GM21786 (cell line): ENCODE results near the gene TAGLN2.
A peak's percentile ranks its signal among the peaks of the same experiment; 100 is the strongest.
"Not testable (repeated sequence)": the region's sequence is repeated elsewhere in the genome, so short reads cannot be mapped to it uniquely, and the experiment has no call there.

ENCODE experiments used
- ATAC-seq: cut with Tn5 transposase; IDR thresholded peaks from one replicate; pipeline ENCODE4 v1.9.1; 2021; ENCODE audit not compliant: unreplicated experiment

TAGLN2 gene

DNA sequence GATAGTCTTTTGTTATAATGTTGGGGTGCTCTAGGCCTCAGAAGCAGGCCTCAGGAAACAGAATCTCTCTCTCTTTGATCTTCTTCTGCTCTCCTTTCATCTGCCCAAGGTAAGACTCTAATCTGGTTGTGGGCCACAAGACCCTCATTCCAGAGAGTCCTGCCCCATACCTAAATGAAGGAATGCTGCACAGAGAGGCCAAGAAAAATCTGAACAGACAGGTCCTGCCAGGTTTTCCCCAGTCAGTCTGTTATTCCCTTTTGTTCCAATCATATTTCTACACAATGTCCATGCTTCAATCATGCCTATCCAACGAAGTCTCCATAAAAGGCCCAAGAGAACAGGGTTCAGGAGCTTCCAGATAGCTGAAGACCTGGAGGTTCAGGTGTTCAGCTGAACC is 18.3 kb downstream of the TAGLN2 start:
- ATAC-seq, result no peak

DNA sequence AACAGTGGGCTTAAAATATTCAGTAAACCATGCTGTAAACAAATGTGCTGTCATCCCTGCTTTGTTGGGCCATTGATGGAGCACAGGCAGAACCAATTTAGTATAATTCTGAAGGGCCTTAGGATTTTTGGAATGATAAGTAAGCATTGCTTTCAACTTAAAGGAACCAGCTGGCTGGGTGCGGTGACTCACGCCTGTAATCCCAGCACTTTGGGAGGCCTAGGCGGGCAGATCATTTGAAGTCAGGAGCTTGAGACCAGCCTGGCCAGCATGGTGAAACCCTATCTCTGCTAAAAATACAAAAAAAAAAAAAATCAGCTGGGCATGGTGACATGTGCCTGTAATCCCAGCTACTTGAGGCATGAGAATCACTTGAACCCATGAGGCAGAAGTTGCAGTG is 21.3 kb downstream of the TAGLN2 start:
- not testable (repeated sequence) for ATAC-seq

DNA sequence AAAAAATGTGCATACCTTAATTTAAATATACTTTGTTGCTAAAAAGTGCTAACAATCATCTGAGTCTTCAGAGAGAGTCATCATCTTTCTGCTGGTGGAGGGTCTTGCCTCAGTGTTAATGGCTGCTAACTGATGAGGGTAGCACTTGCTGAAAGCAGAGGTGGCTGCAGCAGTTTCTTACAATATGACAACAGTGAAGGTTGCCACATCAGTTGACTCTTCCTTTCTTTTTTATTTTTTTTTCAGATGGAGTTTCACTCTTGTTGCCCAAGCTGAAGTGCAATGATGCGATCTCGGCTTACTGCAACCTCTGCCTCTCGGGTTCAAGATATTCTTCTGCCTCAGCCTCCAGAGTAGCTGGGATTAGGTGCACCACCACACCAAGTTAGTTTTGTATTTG is 22.8 kb downstream of the TAGLN2 start:
- ATAC-seq, result no peak

DNA sequence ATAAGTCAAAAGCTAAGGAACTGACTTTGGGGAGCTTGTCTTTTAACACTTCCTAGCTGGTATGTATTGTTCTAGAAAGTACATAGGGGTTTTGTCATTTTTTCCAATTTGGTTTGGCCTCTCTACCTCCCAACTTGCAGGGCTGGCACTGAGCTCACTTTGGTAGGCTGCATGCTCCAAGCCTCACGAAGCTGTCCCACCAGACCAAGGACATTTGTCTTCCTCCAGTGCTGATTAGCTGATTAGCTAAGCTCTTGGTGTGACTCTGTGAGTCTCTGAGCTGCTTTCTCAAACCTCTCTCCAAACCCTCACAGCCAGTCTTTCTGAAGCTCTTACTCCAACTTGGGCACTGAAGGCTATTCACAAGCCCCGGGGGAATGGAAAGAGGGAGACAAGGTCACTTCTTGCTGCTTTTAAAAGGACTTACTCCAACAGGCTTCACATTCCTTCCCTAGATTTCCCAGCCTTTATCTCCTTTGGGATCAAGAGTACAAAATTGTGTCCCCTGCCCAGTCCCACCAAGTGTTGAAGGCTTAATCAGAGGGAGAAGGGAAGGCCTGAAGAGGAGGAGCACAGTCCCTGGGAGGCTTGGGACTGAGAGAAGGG is 24.4 kb downstream of the TAGLN2 start:
- ATAC-seq, result no peak

DNA sequence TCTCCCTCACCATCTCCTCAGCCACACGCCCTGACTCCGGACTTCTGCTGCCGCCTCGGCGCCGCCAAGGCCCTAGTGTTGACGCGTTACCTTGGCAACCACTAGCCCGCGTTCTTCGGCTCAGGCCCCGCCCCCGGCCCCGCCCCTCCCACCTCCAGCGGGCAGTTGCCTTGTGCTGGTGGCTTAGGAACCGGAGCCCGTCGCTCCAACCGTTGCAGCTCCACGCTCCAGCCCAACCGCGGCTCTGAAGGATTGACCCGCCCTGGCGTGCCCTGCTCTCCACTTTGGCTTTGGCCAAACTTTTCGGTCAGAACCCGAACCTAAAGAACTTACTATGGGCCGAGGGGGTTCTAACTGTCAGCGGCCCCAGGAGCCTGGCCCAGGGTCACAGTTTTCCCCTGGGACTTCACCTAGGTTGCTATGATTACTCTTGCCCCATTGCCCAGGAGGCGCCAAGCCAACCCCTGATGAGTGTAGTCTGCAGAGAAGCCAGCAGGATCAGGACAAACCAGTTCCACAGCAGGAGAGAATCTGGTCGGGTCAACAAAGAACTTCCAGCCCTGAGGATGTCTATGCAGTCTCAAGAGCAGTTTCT is 25.1 kb downstream of the TAGLN2 start, which contains the start of gene CFAP45:
Gene CFAP45, minus strand, starts transcription at position 80 of the 595 bp plus-strand sequence. Its CDS starts 67 bp downstream, at position 13.
- ATAC-seq, result no peak

DNA sequence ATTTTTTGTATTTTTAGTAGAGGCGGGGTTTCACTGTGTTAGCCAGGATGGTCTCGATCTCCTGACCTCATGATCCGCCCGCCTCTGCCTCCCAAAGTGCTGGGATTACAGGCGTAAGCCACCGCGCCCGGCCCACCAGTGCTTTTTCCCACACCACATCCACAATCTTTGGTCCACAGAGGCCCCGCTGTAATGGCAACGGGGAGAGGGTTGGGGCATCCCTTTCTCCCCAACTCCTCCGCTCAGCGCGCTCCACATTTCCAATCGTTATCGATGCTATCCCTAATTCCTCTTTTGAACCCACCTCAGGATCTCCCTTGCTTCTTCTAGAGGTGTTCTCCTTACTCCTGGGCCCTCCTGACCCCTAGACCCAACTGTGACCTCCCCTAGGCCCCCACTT is 25.7 kb downstream of the TAGLN2 start:
- not testable (repeated sequence) for ATAC-seq

DNA sequence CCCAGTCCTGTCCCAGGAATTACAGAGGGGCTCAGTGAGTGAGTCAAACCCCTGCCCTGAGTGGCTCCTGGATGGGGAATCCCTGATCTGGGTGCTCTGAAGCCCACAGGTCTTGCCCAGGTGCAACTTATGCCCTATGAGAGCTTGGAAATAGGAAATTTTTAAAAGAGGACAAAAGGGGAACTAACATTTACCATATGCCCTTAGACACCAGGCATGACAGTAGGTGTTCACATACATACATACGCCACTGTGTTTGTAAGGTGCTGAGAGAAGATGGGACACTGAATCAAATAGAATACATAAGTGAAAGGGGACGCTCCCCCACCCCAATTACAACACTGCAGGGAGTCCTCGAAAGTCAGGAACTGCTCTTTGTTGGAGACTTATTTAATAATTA is 26.8 kb downstream of the TAGLN2 start:
- no peak for ATAC-seq

DNA sequence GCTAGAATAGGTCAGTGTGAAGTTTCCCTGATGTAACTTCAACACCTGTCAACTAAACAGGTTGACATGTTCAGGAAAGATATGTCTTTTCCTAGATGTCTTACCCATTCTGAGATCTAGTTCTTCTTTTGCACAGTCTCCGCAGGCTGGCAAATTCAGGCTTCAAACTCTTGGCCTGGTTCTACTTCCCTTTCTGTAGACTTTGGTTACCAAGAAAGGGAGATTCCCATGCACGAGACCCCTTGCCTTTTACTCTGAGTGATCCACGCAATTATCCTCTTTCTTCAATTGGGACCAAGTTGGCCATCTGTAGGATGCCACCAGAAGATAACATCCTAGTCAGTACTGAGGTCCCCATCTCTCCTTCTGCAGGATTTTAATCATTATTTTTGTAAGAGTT is 27.3 kb downstream of the TAGLN2 start:
- no peak for ATAC-seq

DNA sequence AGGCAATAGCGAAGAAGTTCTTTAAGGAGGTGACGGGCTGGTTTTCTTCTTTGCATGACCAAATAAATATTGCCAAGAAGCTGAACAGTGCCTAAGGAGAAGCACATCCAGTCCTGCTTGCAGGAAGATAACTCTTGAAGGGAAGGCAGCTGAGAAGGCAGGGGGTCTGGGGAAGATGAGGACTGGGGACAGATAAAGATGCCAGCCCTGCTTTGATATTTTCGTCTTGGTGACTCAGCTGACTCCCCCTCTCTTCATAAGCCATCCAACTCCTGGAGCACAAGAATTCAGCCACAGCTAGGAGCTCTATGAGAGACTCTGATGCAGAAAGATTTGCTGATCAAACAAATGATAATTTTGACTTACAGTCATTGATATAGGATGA is 28.8 kb downstream of the TAGLN2 start:
- ATAC-seq, result no peak

DNA sequence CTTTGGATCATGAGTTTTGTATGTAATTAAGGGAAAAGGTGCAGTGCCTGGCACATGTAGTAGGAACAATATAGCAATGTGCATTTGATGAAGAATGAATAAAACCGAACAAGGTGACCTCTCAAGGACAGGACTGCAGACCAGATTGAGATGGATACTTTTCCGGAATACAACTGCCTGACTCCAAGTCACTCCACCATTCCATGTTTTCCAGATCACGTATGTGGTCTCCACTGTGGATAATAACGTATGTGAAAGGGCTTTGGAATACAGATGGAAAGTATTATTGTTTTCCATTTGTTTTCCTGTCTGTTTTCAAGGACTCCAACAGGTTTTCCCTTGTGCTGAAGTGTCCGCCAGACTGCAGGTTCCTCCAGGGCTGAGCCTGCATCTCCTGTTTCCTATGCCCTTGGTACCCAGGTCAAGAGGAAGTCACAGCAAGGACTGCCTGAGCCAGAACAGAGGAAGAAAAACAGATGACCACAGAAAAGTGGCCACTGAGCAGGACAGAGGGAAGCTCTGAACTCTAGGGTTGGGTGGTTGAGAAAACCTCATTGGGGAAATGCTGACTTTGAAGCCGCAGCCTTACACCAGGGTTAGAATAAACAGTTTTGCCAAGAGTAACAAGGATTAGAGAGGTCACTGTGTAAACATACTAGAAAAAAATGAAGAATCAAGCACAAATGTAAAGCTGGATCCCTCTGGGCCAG is 29.3 kb downstream of the TAGLN2 start:
- ATAC-seq, result no peak

DNA sequence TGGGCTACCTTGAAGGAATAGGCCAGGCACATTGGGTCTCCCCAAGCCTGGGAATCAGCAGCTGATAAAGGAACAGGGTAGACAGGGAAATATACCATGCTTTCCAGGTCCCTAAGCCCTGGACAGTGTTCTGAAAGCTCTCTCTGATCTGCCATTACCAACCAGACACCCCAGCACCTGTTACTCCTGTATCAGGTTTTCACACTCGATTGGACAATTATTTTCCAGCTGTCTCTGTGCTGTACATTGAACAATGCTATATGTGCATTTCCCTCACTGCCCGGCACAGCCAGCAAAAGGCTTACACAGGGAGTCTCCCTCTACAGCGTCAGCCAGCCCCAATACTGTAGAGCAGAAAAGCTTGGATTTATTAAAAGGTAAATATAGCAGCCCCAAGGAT is 30.0 kb downstream of the TAGLN2 start:
- ATAC-seq, result no peak

DNA sequence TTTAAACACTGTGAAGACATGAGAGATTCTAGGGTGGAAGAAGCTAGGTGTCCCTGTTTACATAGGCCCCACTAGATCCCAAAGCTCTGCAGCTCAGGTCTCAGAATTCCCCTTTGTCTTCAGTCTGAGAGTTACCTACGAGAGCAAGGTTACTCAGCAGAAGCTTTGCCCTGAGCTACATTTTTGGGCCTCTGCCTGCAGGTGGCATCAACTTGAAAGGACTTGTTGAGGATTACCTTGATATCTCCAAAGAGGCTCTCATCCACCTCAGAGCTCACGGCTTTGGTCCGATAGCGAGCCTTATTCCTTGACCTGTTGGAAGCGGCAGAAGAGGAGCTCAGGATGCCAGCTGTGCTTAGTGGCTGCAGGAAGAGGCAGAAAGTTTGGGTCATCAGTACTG is 32.4 kb downstream of the TAGLN2 start:
- no peak for ATAC-seq

DNA sequence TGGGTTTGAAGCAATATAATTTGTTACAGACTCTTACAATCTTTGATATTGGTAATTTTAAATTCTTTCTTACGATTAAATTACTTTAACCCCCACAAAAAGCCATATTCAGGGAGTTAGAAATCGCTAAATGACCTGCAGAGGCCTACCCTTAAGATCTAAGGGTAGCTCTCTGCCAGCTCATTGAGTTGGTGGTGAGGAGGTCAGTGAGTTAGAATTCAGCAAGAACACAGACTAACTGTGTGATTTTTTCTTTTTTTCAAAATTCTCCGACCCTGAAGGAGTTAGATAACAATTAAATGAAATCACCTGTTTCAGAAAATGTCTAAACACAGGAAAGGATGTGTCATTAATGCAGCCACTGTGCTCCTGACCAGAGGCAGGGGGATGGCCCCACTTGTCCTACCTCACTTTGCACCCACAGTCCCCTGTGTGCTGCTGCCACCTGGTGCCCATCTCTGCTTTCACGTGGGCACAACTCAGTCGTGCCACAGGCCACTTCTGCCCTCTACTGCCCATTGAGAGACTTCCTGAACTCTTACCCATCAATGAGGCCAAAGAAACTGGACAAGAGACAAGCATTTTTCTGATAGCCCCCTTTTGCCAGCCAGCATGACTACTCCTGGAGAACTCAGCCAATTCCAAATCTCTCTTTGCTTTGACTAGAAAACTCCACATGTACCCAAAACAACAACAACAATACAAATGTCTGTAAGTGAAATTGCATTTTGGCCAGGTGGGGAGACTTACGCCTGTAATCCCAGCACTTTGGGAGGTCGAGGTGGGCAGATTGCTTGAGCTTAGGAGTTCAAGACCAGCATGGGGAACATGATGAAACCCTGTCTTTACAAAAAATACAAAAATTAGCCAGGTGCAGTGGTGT is 33.8 kb downstream of the TAGLN2 start:
- ATAC-seq, result peak; percentile 77

DNA sequence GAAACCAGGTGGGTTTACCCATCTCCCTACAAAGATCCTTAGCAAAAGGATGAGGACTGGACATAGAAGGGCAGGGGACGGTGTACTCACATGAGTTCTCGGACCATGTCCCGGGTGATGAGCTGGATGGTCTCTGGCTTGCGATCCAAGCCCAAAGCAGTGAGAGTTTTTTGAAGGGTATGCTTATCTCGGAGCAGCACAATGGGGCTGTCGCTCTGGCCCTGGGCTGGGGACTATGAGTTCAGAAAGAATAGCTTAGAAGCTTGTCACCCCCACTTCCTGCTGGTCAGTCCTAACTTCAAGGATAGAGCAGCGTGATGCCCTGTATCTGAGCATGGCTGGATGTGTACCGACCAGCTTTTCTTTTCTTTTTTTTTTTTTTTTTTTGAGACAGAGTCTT is 34.9 kb downstream of the TAGLN2 start:
- ATAC-seq, result no peak

DNA sequence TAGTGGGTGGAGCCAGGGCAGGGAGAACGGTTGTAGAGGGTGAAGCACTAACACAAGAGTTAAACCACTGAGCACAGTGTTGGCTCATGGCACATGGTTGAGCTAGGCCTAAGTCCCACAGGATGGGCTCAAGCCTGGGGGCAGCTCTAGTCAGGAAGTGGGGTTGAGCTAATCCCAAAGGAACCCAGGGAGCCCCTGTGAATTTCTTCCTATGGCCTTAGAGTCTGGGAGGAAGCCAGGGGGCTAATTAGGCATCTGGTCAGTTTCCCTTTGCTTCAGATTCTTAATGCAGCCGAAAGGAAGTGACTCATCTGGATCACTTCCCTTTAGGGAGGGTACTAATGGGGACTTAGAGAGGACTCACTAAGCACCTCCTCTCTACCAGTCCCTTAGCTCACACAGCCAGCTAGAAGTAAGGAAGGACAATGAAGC is 35.5 kb downstream of the TAGLN2 start:
- peak; percentile 89 for ATAC-seq

DNA sequence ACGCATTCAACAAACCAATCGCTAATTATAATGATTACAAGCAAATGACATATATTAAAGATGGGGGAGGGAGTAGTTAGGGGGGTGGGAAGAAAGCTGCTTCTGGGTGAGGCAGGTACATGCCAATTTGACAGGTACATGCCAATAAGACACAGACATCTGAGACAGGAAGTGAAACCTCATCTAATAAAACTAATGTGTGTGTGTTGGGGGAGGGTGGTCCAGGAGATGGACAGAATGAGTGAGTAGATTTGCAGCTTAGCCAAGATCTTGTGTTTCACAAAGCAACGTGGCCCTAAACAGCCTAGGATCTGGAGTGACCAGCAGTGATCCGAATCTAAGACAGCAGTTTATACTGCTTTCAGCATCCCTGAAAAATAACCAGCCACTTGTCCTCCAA is 36.1 kb downstream of the TAGLN2 start:
- ATAC-seq, result no peak

DNA sequence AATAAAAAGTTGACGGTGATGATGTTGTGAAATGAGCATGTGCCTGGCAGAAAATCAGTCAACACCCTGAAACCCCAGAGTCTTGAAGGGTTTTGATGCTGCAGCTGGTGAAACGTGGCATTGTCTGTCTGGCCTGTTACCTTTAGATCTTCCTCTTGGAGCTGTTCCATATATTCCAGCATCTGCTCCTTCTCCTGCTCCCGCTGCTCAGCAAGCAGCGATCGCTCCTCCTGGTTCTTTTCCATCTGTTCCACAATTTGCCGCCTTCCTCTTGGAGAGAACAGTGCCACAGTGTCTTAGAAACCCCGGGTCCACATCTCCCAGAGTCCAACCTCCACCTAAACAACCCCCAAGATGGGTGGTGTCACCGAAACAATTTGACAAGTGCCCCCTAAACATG is 41.0 kb downstream of the TAGLN2 start:
- no peak for ATAC-seq

DNA sequence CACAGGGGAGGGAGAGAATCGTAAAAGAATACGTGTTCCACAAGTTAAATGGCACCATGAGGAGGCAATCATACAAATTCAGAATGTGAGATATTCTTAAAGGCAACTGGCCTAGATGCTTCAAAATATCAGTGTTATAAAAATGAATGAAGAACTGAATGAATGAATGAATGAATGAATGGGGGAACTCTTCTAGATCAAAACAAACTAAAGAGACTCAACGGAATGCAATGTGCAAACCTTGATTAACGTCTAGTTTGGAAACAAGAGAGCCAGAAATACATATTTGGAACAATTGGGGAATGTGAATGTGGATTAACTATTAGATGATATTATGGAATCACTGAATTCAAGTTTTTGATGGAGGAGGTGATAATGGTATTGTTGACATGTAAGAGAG is 42.2 kb downstream of the TAGLN2 start:
- ATAC-seq, result no peak

DNA sequence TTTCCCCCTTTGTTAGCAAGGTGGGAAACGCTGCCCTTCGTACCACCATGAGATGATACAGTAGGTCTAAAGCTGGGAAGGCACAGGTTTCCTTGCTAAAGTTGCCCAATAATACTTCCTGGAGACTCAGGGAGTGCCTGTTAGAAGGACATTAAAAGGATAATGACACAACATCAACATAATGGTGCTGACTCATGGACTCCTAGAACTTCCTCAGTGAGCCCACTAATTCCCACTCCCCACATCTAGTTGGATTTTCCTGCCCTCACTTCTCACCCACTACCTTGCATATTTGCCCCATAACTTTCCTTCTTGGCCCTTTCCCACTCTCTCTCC is 42.8 kb downstream of the TAGLN2 start:
- no peak for ATAC-seq

DNA sequence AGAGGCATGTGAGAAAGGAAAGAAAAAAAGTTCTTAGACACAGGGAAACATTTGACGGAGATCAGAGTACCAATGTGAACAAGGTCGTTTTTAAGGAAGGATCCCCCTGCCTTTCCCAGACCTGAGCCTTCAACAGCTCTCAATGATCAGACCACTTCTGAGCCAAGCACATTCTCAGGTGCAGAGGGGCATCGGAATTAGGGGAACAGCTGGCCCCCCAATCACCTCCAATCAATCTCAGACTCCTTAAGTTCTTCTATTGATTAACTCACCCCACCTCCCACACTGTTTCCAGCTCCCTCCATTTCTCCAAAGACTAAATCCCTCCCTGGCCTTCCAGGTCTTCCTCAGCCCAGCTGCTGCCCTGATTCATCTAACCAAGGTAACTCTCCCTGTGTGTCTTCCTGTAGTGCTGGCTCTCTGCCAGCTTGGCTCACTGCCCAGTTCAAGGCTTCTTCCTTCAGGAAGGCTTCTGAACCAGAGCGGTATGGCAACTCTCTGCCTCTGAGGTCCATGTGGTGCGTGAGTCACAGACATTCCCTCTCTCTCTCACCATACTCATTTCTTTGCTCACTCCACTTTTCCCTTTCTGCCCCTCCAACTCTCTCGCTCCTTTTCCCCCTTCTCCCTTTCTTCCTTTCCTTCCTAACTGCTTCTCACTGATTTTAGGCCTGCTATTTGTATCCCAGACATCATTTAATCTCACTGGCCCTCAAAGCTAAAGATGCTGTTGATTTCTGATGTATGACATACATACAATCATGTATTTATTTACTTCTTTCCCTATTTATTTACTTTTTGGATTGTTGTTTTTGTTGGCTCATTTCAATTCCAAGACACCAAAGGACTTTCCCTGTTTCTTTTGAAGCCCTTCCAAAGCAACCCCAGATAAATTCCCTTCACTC is 43.4 kb downstream of the TAGLN2 start:
- no peak for ATAC-seq

DNA sequence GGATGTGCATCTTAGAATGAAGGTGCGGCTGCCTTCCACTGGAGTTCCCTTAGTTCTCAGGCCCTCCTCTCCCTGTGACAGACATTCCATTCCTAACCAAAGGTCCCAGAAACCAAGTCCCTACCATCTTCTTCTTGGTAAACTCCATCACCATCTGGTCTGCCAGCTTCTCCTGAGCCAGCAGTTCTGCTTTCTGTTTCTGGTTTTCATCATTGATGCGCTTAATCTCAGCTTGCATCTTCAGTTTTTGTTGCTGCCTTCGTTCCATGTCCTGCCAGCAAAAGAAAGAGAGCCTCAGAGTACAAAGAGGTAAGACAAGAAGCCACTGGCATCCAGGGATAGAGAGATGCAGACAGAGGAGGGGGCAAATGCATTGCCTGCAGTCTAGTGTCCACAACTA is 44.9 kb downstream of the TAGLN2 start:
- ATAC-seq, result no peak
